Prostate gland (tissue), 2 donors: ENCODE data around the gene DNA2.

Experiments
- CTCF ChIP-seq, 4 experiments: fragments of 200-600 bp in 2 of 4; fragments of 450-650 bp in 2 of 4; sonication (generic) in 2 of 4; IDR thresholded peaks; 1 replicate in 3 of 4; 2 replicates in 1 of 4; pipeline ENCODE4 v1.5.1; 2016 to 2019; ENCODE audit warnings: antibody characterized with exemption in 4 of 4, mild to moderate bottlenecking in 2 of 4, moderate library complexity in 2 of 4
- POLR2A ChIP-seq: fragments of 450-650 bp; IDR thresholded peaks from one replicate; pipeline ENCODE4 v1.6.1; 2016; ENCODE audit warnings: antibody characterized with exemption, mild to moderate bottlenecking
- POLR2AphosphoS5 ChIP-seq: sonication (generic); formaldehyde crosslinking; IDR thresholded peaks from one replicate; pipeline ENCODE4 v1.6.1; 2017; ENCODE audit warnings: antibody characterized with exemption

- TF ChIP-seq CTCF (IDR thresholded peaks at IDR 0.05) (no peak), POLR2AphosphoS5 (no peak), POLR2A (no peak)
Observed at GRCh38 chr10:68461032-68461431, 10.7 kb downstream of the DNA2 start.
